ENCODE measurements around the gene GLT8D2. TPM values are rescaled to one million over a fixed set of nuclear protein-coding genes. Genes with fewer than 3 reads are reported as not detected.

GLT8D2 gene
- total RNA-seq, 2 experiments from 2014 or later = not detected

- H3K36me3 ChIP-seq (ENCODE audit: insufficient read depth, low read length) = peaks cover 9% of the 10 kb centered on the region
- peaks cover 32% of the 10 kb centered on the region for H3K4me1 ChIP-seq (ENCODE audit: insufficient read depth, low read length)
- POLR2A ChIA-PET = interaction anchor here (0.7 to 6.9 kb wide), 22 partner anchors 9 to 1270 kb away, joined by 3 to 213 read pairs (median 6); partner anchors contain the start of genes APPL2, EID3, HCFC2 and HSP90B1
- Mint-ChIP-seq H3K4me3 (peak within 1 kb of the TSS; percentile 94), H3K4me1 (ENCODE audit: low read depth) (peaks cover 57% of the 10 kb centered on the region), H3K36me3 (ENCODE audit: low read depth) (peaks cover 39% of the 10 kb centered on the region), H3K27ac (peak within 1 kb of the TSS; percentile 95), H3K9me3 (no peaks in the 10 kb centered on the region), H3K27me3 (no peaks in the 10 kb centered on the region)
- DNase-seq (peak; percentile 89 to 99 (median 95)), ATAC-seq (ENCODE audit: poor library complexity) (peak; percentile 94)
- TF ChIP-seq, protein P1, sequence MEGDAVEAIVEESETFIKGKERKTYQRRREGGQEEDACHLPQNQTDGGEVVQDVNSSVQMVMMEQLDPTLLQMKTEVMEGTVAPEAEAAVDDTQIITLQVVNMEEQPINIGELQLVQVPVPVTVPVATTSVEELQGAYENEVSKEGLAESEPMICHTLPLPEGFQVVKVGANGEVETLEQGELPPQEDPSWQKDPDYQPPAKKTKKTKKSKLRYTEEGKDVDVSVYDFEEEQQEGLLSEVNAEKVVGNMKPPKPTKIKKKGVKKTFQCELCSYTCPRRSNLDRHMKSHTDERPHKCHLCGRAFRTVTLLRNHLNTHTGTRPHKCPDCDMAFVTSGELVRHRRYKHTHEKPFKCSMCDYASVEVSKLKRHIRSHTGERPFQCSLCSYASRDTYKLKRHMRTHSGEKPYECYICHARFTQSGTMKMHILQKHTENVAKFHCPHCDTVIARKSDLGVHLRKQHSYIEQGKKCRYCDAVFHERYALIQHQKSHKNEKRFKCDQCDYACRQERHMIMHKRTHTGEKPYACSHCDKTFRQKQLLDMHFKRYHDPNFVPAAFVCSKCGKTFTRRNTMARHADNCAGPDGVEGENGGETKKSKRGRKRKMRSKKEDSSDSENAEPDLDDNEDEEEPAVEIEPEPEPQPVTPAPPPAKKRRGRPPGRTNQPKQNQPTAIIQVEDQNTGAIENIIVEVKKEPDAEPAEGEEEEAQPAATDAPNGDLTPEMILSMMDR (IDR thresholded peaks at IDR 0.05) = peak; percentile 18
- no peaks in the 10 kb centered on the region for H3K9me3 ChIP-seq (ENCODE audit: control insufficient read depth in 1 of 2, insufficient read depth in 1 of 2, low read length in 2 of 2)
- H3K4me3 ChIP-seq (ENCODE audit: low read length) = peak within 1 kb of the TSS; percentile 62
- no peaks in the 10 kb centered on the region for H3K27me3 ChIP-seq (ENCODE audit: control insufficient read depth in 1 of 2, insufficient read depth in 2 of 2, low read length in 2 of 2)
- CTCF ChIA-PET = interaction anchor here (0.6 to 2.5 kb wide), 2 partner anchors 11 to 36 kb away, joined by 6 to 20 read pairs; partner anchors contain the start of gene HSP90B1
- H3K27ac ChIP-seq (ENCODE audit: low read depth in 1 of 2, low read length in 2 of 2) = peak within 1 kb of the TSS; percentile 74 to 91
- intact Hi-C loops (cut with DNase I, micrococcal nuclease) = loop anchor here (1.0 to 10.0 kb wide), 9 partner anchors 9 to 1269 kb away; partner anchors contain the start of genes HCFC2 (in 2 of the 2), HSP90B1 (in 2 of the 2), APPL2 (in 1 of the 2) and NT5DC3 (in 1 of the 2)
Measured at GRCh38 chr12:103965590-103966504, 84.1 kb downstream of the GLT8D2 start, which contains the start of gene TDG. Gene TDG, plus strand, starts transcription at chr12:103965872. Its CDS starts 166 bp downstream, at chr12:103966038.

DNA sequence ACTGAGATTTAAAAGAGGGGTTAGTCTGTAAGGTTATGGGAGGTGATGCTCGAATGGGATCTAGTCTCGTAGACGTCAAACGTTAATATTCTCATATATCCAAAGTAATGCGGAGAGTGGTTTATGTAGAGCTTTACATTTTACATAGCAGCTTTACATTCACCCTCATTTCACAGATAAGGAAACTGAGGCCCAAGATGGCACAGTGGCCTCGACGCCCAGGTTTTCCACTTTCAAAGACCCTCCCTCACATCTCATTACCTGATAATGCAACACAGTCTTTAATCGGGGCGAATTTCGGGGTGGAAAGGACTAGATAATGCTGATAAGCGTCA, 84.8 kb downstream of the GLT8D2 start:
- Histone ChIP-seq H3K36me3 (ENCODE audit: insufficient read depth, low read length) (peaks cover 9% of the 10 kb centered on the region), H3K4me3 (ENCODE audit: low read length) (peak overlapping the region; percentile 62), H3K9me3 (ENCODE audit: control insufficient read depth in 1 of 2, insufficient read depth in 1 of 2, low read length in 2 of 2) (no peaks in the 10 kb centered on the region), H3K27me3 (ENCODE audit: control insufficient read depth in 1 of 2, insufficient read depth in 2 of 2, low read length in 2 of 2) (no peaks in the 10 kb centered on the region), H3K4me1 (ENCODE audit: insufficient read depth, low read length) (peaks cover 29% of the 10 kb centered on the region), H3K27ac (ENCODE audit: low read depth in 1 of 2, low read length in 2 of 2) (peak overlapping the region; percentile 74 to 91)
- Mint-ChIP-seq H3K36me3 (ENCODE audit: low read depth) (peaks cover 39% of the 10 kb centered on the region), H3K27ac (peak overlapping the region; percentile 95), H3K9me3 (no peaks in the 10 kb centered on the region), H3K4me1 (ENCODE audit: low read depth) (peaks cover 56% of the 10 kb centered on the region), H3K27me3 (no peaks in the 10 kb centered on the region), H3K4me3 (peak overlapping the region; percentile 94)
- TF ChIP-seq, protein P1 (IDR thresholded peaks at IDR 0.05) = no peak
- CTCF ChIA-PET = interaction anchor here (0.6 to 2.5 kb wide), 2 partner anchors 10 to 36 kb away, joined by 6 to 20 read pairs; partner anchors contain the start of gene HSP90B1
- DNase-seq (no peak), ATAC-seq (ENCODE audit: poor library complexity) (no peak)
- intact Hi-C loops (cut with DNase I, micrococcal nuclease) = loop anchor here (1.0 to 10.0 kb wide), 8 partner anchors 8 to 1270 kb away; partner anchors contain the start of genes HCFC2 (in 2 of the 2), HSP90B1 (in 2 of the 2), APPL2 (in 1 of the 2) and NT5DC3 (in 1 of the 2)
- POLR2A ChIA-PET = interaction anchor here (0.7 to 6.9 kb wide), 16 partner anchors 9 to 173 kb away, joined by 3 to 213 read pairs (median 8); partner anchors contain the start of genes HCFC2, HSP90B1, NFYB and NT5DC3

DNA sequence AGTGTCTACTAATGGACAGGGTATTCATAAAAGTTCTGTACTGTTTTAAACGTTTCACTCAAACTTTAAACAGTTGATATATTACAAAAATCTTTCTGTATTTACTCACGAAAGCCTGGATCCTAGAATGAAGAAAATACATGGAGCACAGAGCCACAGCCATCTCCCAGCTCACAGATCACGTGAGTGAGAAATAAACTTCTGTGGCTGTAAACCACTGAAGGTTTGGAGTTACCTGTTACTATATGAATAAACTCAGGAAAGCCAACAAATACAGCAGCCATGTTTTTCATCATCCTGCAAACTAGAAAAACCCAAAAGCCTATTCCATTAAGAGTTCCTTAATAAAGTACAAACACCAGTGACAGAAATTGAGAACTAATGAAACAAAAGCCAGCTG, 85.2 kb downstream of the GLT8D2 start:
- DNase-seq (no peak), ATAC-seq (ENCODE audit: poor library complexity) (no peak)
- TF ChIP-seq, protein P1 (IDR thresholded peaks at IDR 0.05) = no peak
- peaks cover 52% of the 10 kb centered on the region for H3K4me1 Mint-ChIP-seq (ENCODE audit: low read depth)
- Histone ChIP-seq H3K9me3 (ENCODE audit: control insufficient read depth in 1 of 2, insufficient read depth in 1 of 2, low read length in 2 of 2) (no peaks in the 10 kb centered on the region), H3K4me3 (ENCODE audit: low read length) (peak overlapping the region; percentile 62), H3K36me3 (ENCODE audit: insufficient read depth, low read length) (peaks cover 9% of the 10 kb centered on the region), H3K27ac (ENCODE audit: low read depth in 1 of 2, low read length in 2 of 2) (peak overlapping the region; percentile 74 to 91), H3K27me3 (ENCODE audit: control insufficient read depth in 1 of 2, insufficient read depth in 2 of 2, low read length in 2 of 2) (no peaks in the 10 kb centered on the region), H3K4me1 (ENCODE audit: insufficient read depth, low read length) (peaks cover 26% of the 10 kb centered on the region)
- H3K4me3 Mint-ChIP-seq = peak overlapping the region; percentile 94
- POLR2A ChIA-PET = interaction anchor here (1.2 to 6.9 kb wide), 9 partner anchors 8 to 125 kb away, joined by 4 to 213 read pairs (median 20); partner anchors contain the start of genes HCFC2 and HSP90B1
- peaks cover 39% of the 10 kb centered on the region for H3K36me3 Mint-ChIP-seq (ENCODE audit: low read depth)
- H3K27me3 Mint-ChIP-seq = no peaks in the 10 kb centered on the region
- CTCF ChIA-PET = interaction anchor here (2.5 kb wide), 1 partner anchor 10 kb away, joined by 20 read pairs; a partner anchor contains a TSS
- no peaks in the 10 kb centered on the region for H3K9me3 Mint-ChIP-seq
- H3K27ac Mint-ChIP-seq = peak overlapping the region; percentile 95
- intact Hi-C loops (cut with DNase I, micrococcal nuclease) = loop anchor here (1.0 to 10.0 kb wide), 8 partner anchors 8 to 1270 kb away; partner anchors contain the start of genes HCFC2 (in 2 of the 2), HSP90B1 (in 2 of the 2), APPL2 (in 1 of the 2) and NT5DC3 (in 1 of the 2)

All from CD4-positive, alpha-beta T cell (primary cell).